Ishikawa (cell line): Measurements from ENCODE around the gene FRMD6.

Source experiments
- CREB1 ChIP-seq: IDR thresholded peaks from 2 replicates; pipeline ENCODE4 v1.6.1; 2012; ENCODE audit warnings: low read depth
- EP300 ChIP-seq: IDR thresholded peaks from 2 replicates; pipeline ENCODE4 v1.6.1; 2012; ENCODE audit warnings: borderline replicate concordance
- FOXM1 ChIP-seq: IDR thresholded peaks from 2 replicates; pipeline ENCODE4 v1.6.1; 2012; ENCODE audit warnings: low read depth, borderline replicate concordance
- NFIC ChIP-seq: IDR thresholded peaks from 2 replicates; pipeline ENCODE4 v1.6.1; 2012
- YY1 ChIP-seq: IDR thresholded peaks from 2 replicates; pipeline ENCODE4 v1.6.1; 2012; ENCODE audit warnings: low read depth
- TF ChIP-seq, protein P1 (sequence below): IDR thresholded peaks from 2 replicates; pipeline ENCODE4 v1.6.1; 2012

- TF ChIP-seq FOXM1 (no peak), YY1 (no peak), NFIC (no peak), CREB1 (no peak), EP300 (no peak)
- TF ChIP-seq, protein P1, sequence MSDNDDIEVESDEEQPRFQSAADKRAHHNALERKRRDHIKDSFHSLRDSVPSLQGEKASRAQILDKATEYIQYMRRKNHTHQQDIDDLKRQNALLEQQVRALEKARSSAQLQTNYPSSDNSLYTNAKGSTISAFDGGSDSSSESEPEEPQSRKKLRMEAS = no peak
These were observed 122.5 kb downstream of the FRMD6 start for GRCh38 chr14:51774209-51774608.
